ENCODE measurements around the gene ARL5B.
A peak's percentile ranks its signal among the peaks of the same experiment; 100 is the strongest.
"Not testable (repeated sequence)": the region's sequence is repeated elsewhere in the genome, so short reads cannot be mapped to it uniquely, and the experiment has no call there.

Gene ARL5B

DNA sequence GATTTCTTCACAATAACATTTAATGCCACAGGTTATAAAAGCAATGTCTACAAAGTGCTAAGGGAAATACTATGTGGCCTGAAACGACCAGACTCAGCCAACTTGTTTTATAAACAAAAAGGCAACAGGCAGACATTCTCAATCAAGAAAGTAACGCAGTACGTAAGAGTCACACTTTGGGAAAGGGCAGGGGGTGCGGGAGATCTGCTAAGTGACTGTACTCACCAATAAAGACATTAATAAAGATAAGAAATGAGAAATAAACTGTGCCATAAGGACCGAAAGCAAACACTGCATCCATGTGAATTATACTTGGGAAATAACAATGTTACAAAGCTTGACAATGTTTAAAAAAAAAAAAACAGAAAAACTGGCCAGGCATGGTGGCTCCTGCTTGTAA, 33.3 kb upstream of the ARL5B start:
- FAIRE-seq (no peak), DNase-seq (ENCODE audit: insufficient read length, low spot score) (no peak)
- TF ChIP-seq, protein P1, sequence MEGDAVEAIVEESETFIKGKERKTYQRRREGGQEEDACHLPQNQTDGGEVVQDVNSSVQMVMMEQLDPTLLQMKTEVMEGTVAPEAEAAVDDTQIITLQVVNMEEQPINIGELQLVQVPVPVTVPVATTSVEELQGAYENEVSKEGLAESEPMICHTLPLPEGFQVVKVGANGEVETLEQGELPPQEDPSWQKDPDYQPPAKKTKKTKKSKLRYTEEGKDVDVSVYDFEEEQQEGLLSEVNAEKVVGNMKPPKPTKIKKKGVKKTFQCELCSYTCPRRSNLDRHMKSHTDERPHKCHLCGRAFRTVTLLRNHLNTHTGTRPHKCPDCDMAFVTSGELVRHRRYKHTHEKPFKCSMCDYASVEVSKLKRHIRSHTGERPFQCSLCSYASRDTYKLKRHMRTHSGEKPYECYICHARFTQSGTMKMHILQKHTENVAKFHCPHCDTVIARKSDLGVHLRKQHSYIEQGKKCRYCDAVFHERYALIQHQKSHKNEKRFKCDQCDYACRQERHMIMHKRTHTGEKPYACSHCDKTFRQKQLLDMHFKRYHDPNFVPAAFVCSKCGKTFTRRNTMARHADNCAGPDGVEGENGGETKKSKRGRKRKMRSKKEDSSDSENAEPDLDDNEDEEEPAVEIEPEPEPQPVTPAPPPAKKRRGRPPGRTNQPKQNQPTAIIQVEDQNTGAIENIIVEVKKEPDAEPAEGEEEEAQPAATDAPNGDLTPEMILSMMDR (IDR thresholded peaks at IDR 0.05; ENCODE audit: insufficient read depth, missing control alignments): no peak

DNA sequence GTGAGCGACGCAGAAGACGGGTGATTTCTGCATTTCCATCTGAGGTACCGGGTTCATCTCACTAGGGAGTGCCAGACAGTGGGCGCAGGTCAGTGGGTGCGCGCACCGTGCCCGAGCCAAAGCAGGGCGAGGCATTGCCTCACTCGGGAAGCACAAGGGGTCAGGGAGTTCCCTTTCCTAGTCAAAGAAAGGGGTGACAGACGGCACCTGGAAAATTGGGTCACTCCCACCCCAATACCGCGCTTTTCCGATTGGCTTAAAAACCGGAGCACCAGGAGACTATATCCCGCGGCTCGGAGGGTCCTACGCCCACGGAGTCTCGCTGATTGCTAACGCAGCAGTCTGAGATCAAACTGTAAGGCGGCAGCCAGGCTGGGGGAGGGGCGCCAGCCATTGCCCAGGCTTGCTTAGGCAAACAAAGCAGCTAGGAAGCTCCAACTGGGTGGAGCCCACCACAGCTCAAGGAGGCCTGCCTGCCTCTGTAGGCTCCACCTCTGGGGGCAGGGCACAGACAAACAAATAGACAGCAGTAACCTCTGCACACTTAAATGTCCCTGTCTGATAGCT, 31.7 kb upstream of the ARL5B start:
- not testable (repeated sequence) for DNase-seq (ENCODE audit: insufficient read length, low spot score)

DNA sequence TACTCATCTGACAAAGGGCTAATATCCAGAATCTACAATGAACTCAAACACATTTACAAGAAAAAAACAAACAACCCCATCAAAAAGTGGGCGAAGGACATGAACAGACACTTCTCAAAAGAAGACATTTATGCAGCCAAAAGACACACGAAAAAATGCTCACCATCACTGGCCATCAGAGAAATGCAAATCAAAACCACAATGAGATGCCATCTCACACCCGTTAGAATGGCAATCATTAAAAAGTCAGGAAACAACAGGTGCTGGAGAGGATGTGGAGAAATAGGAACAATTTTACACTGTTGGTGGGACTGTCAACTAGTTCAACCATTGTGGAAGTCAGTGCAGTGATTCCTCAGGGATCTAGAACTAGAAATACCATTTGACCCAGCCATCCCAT, 26.7 kb upstream of the ARL5B start:
- FAIRE-seq; DNase-seq (ENCODE audit: insufficient read length, low spot score): not testable (repeated sequence)

More for the DNA sequence above, 31.7 kb upstream of the ARL5B start:
- FAIRE-seq: not testable (repeated sequence)

DNA sequence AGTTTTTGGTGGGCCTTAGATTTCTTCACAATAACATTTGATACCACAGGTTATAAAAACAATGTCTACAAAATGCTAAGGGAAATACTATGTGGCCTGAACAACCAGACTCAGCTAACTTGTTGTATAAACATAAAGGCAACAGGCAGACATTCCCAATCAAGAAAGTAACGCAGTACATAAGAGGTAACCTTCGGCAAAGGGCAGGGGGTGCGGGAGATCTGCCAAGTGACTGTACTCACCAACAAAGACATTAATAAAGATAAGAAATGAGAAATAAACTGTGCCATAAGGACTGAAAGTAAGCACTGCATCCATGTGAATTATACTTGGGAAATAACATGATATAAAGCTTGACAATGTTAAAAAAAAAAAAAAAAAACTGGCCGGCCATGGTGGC, 23.2 kb upstream of the ARL5B start:
- FAIRE-seq (no peak), DNase-seq (ENCODE audit: insufficient read length, low spot score) (no peak)
- TF ChIP-seq, protein P1 (IDR thresholded peaks at IDR 0.05; ENCODE audit: insufficient read depth, missing control alignments): no peak

DNA sequence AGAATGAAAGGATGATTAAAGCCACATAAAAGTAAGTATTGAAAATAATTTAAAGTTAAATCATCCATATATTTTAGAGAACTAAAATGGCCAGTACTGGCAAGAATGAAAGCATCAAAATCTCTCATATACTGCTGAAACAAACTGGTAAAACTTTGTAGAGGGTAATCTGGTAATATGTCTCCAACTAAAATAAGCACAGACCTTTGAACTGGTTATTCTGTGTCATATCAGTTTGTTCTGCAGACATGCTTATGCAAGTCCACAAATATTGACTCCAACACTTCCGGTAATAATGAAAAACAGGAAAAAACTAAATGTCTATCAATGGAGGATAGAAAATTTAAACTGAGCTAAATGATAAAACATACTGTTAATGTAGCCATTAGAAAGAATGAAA, 21.8 kb upstream of the ARL5B start:
- peak; percentile 84 for FAIRE-seq
- not testable (repeated sequence) for DNase-seq (ENCODE audit: insufficient read length, low spot score)

DNA sequence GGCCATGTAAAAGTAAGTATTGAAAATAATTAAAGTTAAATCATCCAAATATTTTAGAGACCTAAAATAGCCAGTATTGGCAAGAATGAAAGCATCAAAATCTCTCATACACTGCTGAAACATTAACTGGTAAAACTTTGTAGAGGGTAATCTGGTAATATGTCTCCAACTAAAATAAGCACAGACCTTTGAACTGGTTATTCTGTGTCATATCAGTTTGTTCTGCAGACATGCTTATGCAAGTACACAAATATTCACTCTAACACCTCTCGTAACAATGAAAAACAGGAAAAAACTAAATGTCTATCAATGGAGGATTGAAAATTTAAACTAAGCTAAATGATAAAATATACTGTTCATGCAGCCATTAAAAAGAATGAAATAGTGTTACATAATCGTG, 19.5 kb upstream of the ARL5B start:
- not testable (repeated sequence) for DNase-seq (ENCODE audit: insufficient read length, low spot score)
- FAIRE-seq: peak; percentile 66

DNA sequence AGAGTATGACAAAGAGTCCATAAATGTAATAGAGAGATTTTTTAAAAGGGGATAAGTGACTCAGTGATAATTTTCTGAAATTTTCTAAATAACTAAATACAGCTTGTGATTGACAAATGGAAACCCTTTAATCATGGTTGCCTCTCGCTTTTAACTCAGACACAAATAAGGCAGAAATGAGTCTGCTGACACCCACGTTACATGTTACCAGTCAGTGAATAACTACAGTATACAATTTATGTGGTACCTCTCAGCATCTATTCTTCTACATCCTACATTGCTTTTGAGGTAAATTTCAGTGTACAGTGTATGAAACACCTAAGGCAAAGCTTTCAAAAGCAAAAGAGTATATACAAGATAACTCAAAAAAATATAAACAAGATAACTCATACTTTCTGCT, 12.1 kb upstream of the ARL5B start:
- DNase-seq (ENCODE audit: insufficient read length, low spot score) (no peak), FAIRE-seq (no peak)
- TF ChIP-seq, protein P1 (IDR thresholded peaks at IDR 0.05; ENCODE audit: insufficient read depth, missing control alignments): no peak

DNA sequence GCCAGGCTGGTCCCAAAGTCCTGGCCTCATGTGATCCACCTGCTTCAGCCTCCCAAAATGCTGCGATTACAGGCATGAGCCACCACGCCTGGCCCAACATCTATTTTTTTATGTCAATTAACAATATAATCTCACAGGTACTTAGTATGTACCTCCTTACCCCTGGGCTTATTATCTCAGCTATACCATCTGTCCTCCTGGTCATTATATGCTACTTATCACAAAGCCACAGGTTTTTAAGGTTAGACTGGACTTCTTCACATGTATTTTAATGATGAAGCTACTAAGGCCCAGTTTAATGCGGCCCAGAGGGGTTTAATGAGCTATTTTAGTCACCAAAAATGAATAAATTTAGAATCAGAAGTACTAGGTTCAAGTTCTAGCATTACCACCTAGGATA, 11.3 kb upstream of the ARL5B start:
- TF ChIP-seq, protein P1 (IDR thresholded peaks at IDR 0.05; ENCODE audit: insufficient read depth, missing control alignments): no peak
- DNase-seq (ENCODE audit: insufficient read length, low spot score) (no peak), FAIRE-seq (no peak)

DNA sequence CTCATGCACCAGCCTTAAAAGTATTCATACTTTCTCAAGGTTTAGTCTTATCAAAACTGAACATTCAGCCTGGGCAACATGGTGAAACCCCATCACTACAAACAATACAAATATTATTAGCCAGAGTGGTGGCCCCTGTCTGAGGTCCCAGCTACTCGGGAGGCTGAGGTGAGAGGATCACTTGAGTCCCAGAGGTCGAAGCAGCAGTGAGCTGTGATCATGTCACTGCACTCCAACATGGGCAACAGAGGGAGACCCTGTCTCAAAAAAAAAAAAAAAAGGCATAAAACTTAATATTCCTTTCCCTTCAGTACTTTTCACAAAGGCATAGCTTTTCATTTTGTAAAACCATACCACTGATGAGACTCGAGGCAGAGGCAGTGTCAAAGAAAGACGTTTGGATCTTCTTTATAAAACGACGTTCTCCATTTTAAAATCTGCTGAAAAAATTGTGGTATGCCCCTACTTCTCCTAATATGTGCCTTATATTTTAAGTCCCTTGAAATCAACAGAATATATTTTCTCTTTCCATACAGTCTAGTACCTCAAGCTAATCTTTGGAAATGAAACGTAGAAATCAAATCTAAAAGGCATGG, 9.8 kb upstream of the ARL5B start:
- TF ChIP-seq, protein P1 (IDR thresholded peaks at IDR 0.05; ENCODE audit: insufficient read depth, missing control alignments): no peak
- FAIRE-seq: peak; percentile 11
- no peak for DNase-seq (ENCODE audit: insufficient read length, low spot score)

All from D721Med (cell line).